Endothelial cell of umbilical vein (primary cell): ENCODE results near the gene USF1. TPM values are rescaled to one million over a fixed set of nuclear protein-coding genes. Genes with fewer than 3 reads are reported as not detected.

Experiments used
- BruUV-seq: library from RNA; stranded (reverse); fragments of 400-500 nt; replicated peaks from 2 replicates; lab custom pipeline; 2021; lab: Mats Ljungman, UMichigan
- CTCF ChIA-PET: fragments of 300-600, 350-600 bp; sonication (Branson Sonifier 250); formaldehyde crosslinking; loops from one replicate; lab custom pipeline; 2021; ENCODE audit warnings: antibody characterized with exemption, inconsistent platforms; lab: Charles Lee
- POLR2A ChIA-PET: fragments of 300-600, 350-600 bp; sonication (Branson Sonifier 250); formaldehyde crosslinking; loops from one replicate; lab custom pipeline; 2021; ENCODE audit warnings: antibody characterized with exemption, inconsistent platforms; lab: Charles Lee
- DNase-seq: peaks from one replicate; pipeline ENCODE4 v3.0.0-alpha.2; 2011; ENCODE audit warnings: low read depth, low spot score
- FAIRE-seq: peaks from 2 replicates; lab custom pipeline; 2011; peaks lifted over from hg19 to GRCh38; lab: Jason Lieb, UNC
- H2AFZ ChIP-seq: 2 replicates; pipeline ENCODE4 v1.6.0; 2012; ENCODE audit warnings: low read depth, low read length, control low read depth, inconsistent platforms
- H3K27ac ChIP-seq: 2 replicates; pipeline ENCODE4 v1.5.1; 2011; ENCODE audit warnings: low read depth, mild to moderate bottlenecking, control low read depth, low read length, moderate library complexity; ENCODE audit not compliant: insufficient read depth
- H3K27me3 ChIP-seq, 2 experiments: 2 replicates each; pipeline versions ENCODE4 v1.6.0 to v1.6.1; 2011; ENCODE audit warnings: low read length in 2 of 2, mixed read lengths in 1 of 2; ENCODE audit not compliant: control insufficient read depth in 2 of 2, insufficient read depth in 2 of 2
- H3K36me3 ChIP-seq, 2 experiments: 2 replicates in 1 of 2; 3 replicates in 1 of 2; pipeline ENCODE4 v1.5.1; 2011; ENCODE audit warnings: low read length in 2 of 2, mild to moderate bottlenecking in 1 of 2, moderate library complexity in 1 of 2; ENCODE audit not compliant: control insufficient read depth in 2 of 2, insufficient read depth in 2 of 2; ENCODE audit errors: extremely low read depth in 1 of 2
- H3K4me1 ChIP-seq: 3 replicates; pipeline ENCODE4 v1.5.1; 2011; ENCODE audit warnings: mild to moderate bottlenecking, low read length; ENCODE audit not compliant: control insufficient read depth, insufficient read depth; ENCODE audit errors: extremely low read depth
- H3K4me2 ChIP-seq: 2 replicates; pipeline ENCODE4 v1.6.1; 2011; ENCODE audit warnings: low read length, control low read depth, mixed read lengths; ENCODE audit not compliant: insufficient read depth
- H3K4me3 ChIP-seq, 3 experiments: fragments of 200-600 bp in 1 of 3; sonication (generic), shearing (Covaris generic) in 1 of 3; replicated peaks in 1 of 3; 2 replicates each; pipeline ENCODE4 v1.5.1; 2011 to 2016; ENCODE audit warnings: control low read depth in 3 of 3, low read length in 3 of 3, mild to moderate bottlenecking in 2 of 3, inconsistent platforms in 1 of 3, low read depth in 1 of 3, moderate library complexity in 1 of 3; ENCODE audit not compliant: insufficient read depth in 1 of 3
- H3K79me2 ChIP-seq: 2 replicates; pipeline ENCODE4 v1.6.0; 2012; ENCODE audit warnings: low read length, inconsistent platforms; ENCODE audit not compliant: control insufficient read depth, insufficient read depth
- H3K9ac ChIP-seq: replicated peaks from 2 replicates; pipeline ENCODE3; 2011; ENCODE audit warnings: low read length, control low read depth; ENCODE audit not compliant: insufficient read depth; ENCODE audit errors: extremely low read depth
- H3K9me1 ChIP-seq: replicated peaks from 3 replicates; pipeline ENCODE4 v1.6.0; 2011; ENCODE audit warnings: mild to moderate bottlenecking, low read length; ENCODE audit not compliant: control insufficient read depth, insufficient read depth; ENCODE audit errors: extremely low read depth
- H3K9me3 ChIP-seq: replicated peaks from 2 replicates; pipeline ENCODE4 v1.5.1; 2012; ENCODE audit warnings: low read length, inconsistent platforms; ENCODE audit not compliant: control insufficient read depth, insufficient read depth
- H4K20me1 ChIP-seq: replicated peaks from 2 replicates; pipeline ENCODE3; 2011; ENCODE audit warnings: mild to moderate bottlenecking, low read length; ENCODE audit not compliant: control insufficient read depth, insufficient read depth; ENCODE audit errors: extremely low read depth
- CTCF ChIP-seq, 2 donors: IDR thresholded peaks; 1 replicate in 1 of 2; 2 replicates in 1 of 2; pipeline ENCODE4 v1.5.1; 2011; ENCODE audit warnings: low read length in 2 of 2, mild to moderate bottlenecking in 2 of 2, moderate library complexity in 2 of 2, control low read depth in 1 of 2, inconsistent platforms in 1 of 2, low read depth in 1 of 2; ENCODE audit not compliant: insufficient read depth in 1 of 2; ENCODE audit errors: extremely low read depth in 1 of 2
- EZH2 ChIP-seq: IDR thresholded peaks from 2 replicates; pipeline ENCODE4 v1.6.1; 2012; ENCODE audit warnings: borderline replicate concordance, low read depth, mild to moderate bottlenecking, moderate library complexity, low read length, inconsistent platforms; ENCODE audit not compliant: severe bottlenecking
- FOS ChIP-seq: IDR thresholded peaks from 2 replicates; pipeline ENCODE4 v1.6.1; 2011; ENCODE audit warnings: mild to moderate bottlenecking, low read length, moderate library complexity, borderline replicate concordance; ENCODE audit not compliant: insufficient read depth
- GATA2 ChIP-seq: IDR thresholded peaks from 2 replicates; pipeline ENCODE4 v1.7.0; 2011; ENCODE audit warnings: low read depth, mild to moderate bottlenecking, moderate library complexity, mixed read lengths, low read length; ENCODE audit not compliant: insufficient read length, insufficient read depth
- JUN ChIP-seq: IDR thresholded peaks from 2 replicates; pipeline ENCODE4 v1.6.1; 2011; ENCODE audit warnings: borderline replicate concordance, low read depth; ENCODE audit not compliant: insufficient read length, insufficient read depth
- MAX ChIP-seq: IDR thresholded peaks from 2 replicates; pipeline ENCODE4 v1.6.1; 2011; ENCODE audit not compliant: insufficient read depth, insufficient read length
- MYC ChIP-seq: IDR thresholded peaks from one replicate; pipeline ENCODE4 v1.6.1; 2011; ENCODE audit warnings: mild to moderate bottlenecking, low read depth, low read length
- POLR2A ChIP-seq: IDR thresholded peaks from 2 replicates; pipeline ENCODE4 v1.6.1; 2012; ENCODE audit warnings: low read depth, mild to moderate bottlenecking, control low read depth, low read length
- POLR2AphosphoS5 ChIP-seq: IDR thresholded peaks from 2 replicates; pipeline ENCODE4 v1.6.1; 2012; ENCODE audit warnings: low read depth, mild to moderate bottlenecking, control low read depth, low read length, moderate library complexity; ENCODE audit not compliant: insufficient read depth
- dilution Hi-C: fragments of 300-500 bp; cut with MboI; formaldehyde crosslinking; loops from one replicate; pipeline ENCODE4 v1.15.0; 2019; ENCODE audit warnings: low sequenced_read_pairs; ENCODE audit not compliant: extremely low pct_ligation_motif_present
- intact Hi-C: fragments of 100-400 bp; cut with micrococcal nuclease; formaldehyde crosslinking; loops from one replicate; pipeline ENCODE4 v1.10.0; 2022
- polyA plus RNA-seq, 4 experiments: library from polyadenylated mRNA; depleted of rRNA in 3 of 4; stranded (reverse) in 3 of 4; unstranded in 1 of 4; fragments of >200 nt; gene quantifications; 2 replicates each; pipeline versions ENCODE4 v1.2.1 to v1.2.3, GENCODE V29; 2011 to 2012; ENCODE audit warnings: missing spikeins in 1 of 4
- total RNA-seq: library from RNA; stranded (reverse); gene quantifications from 2 replicates; pipeline ENCODE4 v1.2.3, GENCODE V29; 2021

The USF1 gene
- total and polyA plus RNA-seq, 2 donors (not counting 3 experiments of a cell fraction or from before 2014, with no cell fraction given): 53.4 to 56.7 TPM

- no peak overlapping the region for H3K9ac ChIP-seq
- ChIA-PET CTCF (interaction anchor here (1.1 kb wide), 1 partner anchor 15 kb away, joined by 3 read pairs; the partner anchor contains the start of gene KLHDC9), POLR2A (no interaction called here)
- no peak overlapping the region for H3K27ac ChIP-seq
- DNase-seq (no peak), FAIRE-seq (no peak)
- H4K20me1 ChIP-seq: no peaks in the 10 kb centered on the region
- BruUV-seq: no TSS peak
- H3K36me3 ChIP-seq: no peaks in the 10 kb centered on the region
- H3K79me2 ChIP-seq: no peaks in the 10 kb centered on the region
- no peak overlapping the region for H2AFZ ChIP-seq
- H3K27me3 ChIP-seq: no peaks in the 10 kb centered on the region
- H3K4me2 ChIP-seq: no peak overlapping the region
- intact Hi-C loops (no loop called here), dilution Hi-C loops (no loop called here)
- no peaks in the 10 kb centered on the region for H3K9me1 ChIP-seq
- no peaks in the 10 kb centered on the region for H3K4me1 ChIP-seq
- H3K9me3 ChIP-seq: no peaks in the 10 kb centered on the region
- no peak for TF ChIP-seq GATA2
- no peak for TF ChIP-seq MAX
- no peak for TF ChIP-seq POLR2A
- TF ChIP-seq EZH2: no peak
- TF ChIP-seq CTCF (IDR thresholded peaks at IDR 0.05; ENCODE audit: extremely low read depth in 1 of 2, insufficient read depth in 1 of 2, low read depth in 1 of 2, low read length in 2 of 2): no peak
- no peak for TF ChIP-seq POLR2AphosphoS5
- no peak for TF ChIP-seq JUN
- no peak for TF ChIP-seq FOS
- no peak for TF ChIP-seq MYC
- H3K4me3 ChIP-seq: no peak overlapping the region
These were observed 36.7 kb upstream of the USF1 start for GRCh38 chr1:161082483-161082882.
